Adipocyte (in vitro differentiated cells): Measurements from ENCODE around the gene ELMO1.

Experiments
- DNase-seq: peaks from one replicate; pipeline ENCODE4 v3.0.0-alpha.2; 2015; ENCODE audit warnings: low read depth
- H3K27me3 ChIP-seq: replicated peaks from 2 replicates; pipeline ENCODE4 v1.7.0; 2013; ENCODE audit warnings: mild to moderate bottlenecking, low read length, moderate library complexity; ENCODE audit not compliant: control insufficient read depth, insufficient read depth
- H3K36me3 ChIP-seq: 2 replicates; pipeline ENCODE4 v1.7.0; 2013; ENCODE audit warnings: low read length, mild to moderate bottlenecking, moderate library complexity; ENCODE audit not compliant: control insufficient read depth, insufficient read depth, severe bottlenecking
- H3K4me1 ChIP-seq: 2 replicates; pipeline ENCODE4 v1.7.0; 2013; ENCODE audit warnings: mild to moderate bottlenecking, low read length, moderate library complexity; ENCODE audit not compliant: control insufficient read depth, insufficient read depth
- H3K4me3 ChIP-seq: 2 replicates; pipeline ENCODE4 v1.7.0; 2013; ENCODE audit warnings: mild to moderate bottlenecking, low read length, moderate library complexity
- H3K9ac ChIP-seq: 2 replicates; pipeline ENCODE4 v1.7.0; 2013; ENCODE audit warnings: mild to moderate bottlenecking, low read length, moderate library complexity
- H3K9me3 ChIP-seq: 2 replicates; pipeline ENCODE4 v1.7.0; 2013; ENCODE audit warnings: mild to moderate bottlenecking, low read length, moderate library complexity; ENCODE audit not compliant: control insufficient read depth

ELMO1 gene

GRCh38 chr7:37429435-37429791 lies 19.3 kb downstream of the ELMO1 start:
- H3K9ac ChIP-seq: no peak overlapping the region
- H3K4me1 ChIP-seq: no peaks in the 10 kb centered on the region
- H3K9me3 ChIP-seq: no peaks in the 10 kb centered on the region
- no peak for DNase-seq
- no peaks in the 10 kb centered on the region for H3K36me3 ChIP-seq
- peaks cover 5% of the 10 kb centered on the region for H3K27me3 ChIP-seq
- no peak overlapping the region for H3K4me3 ChIP-seq

- H3K4me3 ChIP-seq: no peak overlapping the region
- peaks cover 5% of the 10 kb centered on the region for H3K27me3 ChIP-seq
- no peak overlapping the region for H3K9ac ChIP-seq
- no peaks in the 10 kb centered on the region for H3K4me1 ChIP-seq
- no peaks in the 10 kb centered on the region for H3K9me3 ChIP-seq
- no peaks in the 10 kb centered on the region for H3K36me3 ChIP-seq
- DNase-seq: no peak
Observed at GRCh38 chr7:37428681-37429434, 19.8 kb downstream of the ELMO1 start.

- H3K4me3 ChIP-seq: no peak overlapping the region
- H3K4me1 ChIP-seq: peaks cover 5% of the 10 kb centered on the region
- H3K36me3 ChIP-seq: no peaks in the 10 kb centered on the region
- DNase-seq: no peak
- H3K9me3 ChIP-seq: no peaks in the 10 kb centered on the region
- H3K9ac ChIP-seq: no peak overlapping the region
- H3K27me3 ChIP-seq: peaks cover 4% of the 10 kb centered on the region
Observed at GRCh38 chr7:37427276-37427940, 21.3 kb downstream of the ELMO1 start.

- peaks cover 22% of the 10 kb centered on the region for H3K4me1 ChIP-seq
- no peaks in the 10 kb centered on the region for H3K36me3 ChIP-seq
- H3K27me3 ChIP-seq: peaks cover 6% of the 10 kb centered on the region
- no peaks in the 10 kb centered on the region for H3K9me3 ChIP-seq
- H3K9ac ChIP-seq: no peak overlapping the region
- H3K4me3 ChIP-seq: no peak overlapping the region
- DNase-seq: no peak
Observed at GRCh38 chr7:37425498-37425897, 23.2 kb downstream of the ELMO1 start.

- Histone ChIP-seq H3K4me1 (peaks cover 22% of the 10 kb centered on the region), H3K27me3 (peaks cover 11% of the 10 kb centered on the region), H3K9ac (no peak overlapping the region), H3K9me3 (no peaks in the 10 kb centered on the region), H3K4me3 (no peak overlapping the region), H3K36me3 (no peaks in the 10 kb centered on the region)
- DNase-seq: no peak
Observed at GRCh38 chr7:37424995-37425394, 23.7 kb downstream of the ELMO1 start.

GRCh38 chr7:37424521-37424920 lies 24.1 kb downstream of the ELMO1 start:
- peaks cover 22% of the 10 kb centered on the region for H3K4me1 ChIP-seq
- no peaks in the 10 kb centered on the region for H3K36me3 ChIP-seq
- no peaks in the 10 kb centered on the region for H3K9me3 ChIP-seq
- H3K27me3 ChIP-seq: peaks cover 16% of the 10 kb centered on the region
- no peak overlapping the region for H3K4me3 ChIP-seq
- no peak overlapping the region for H3K9ac ChIP-seq
- no peak for DNase-seq

GRCh38 chr7:37421861-37422500 lies 26.7 kb downstream of the ELMO1 start:
- Histone ChIP-seq H3K9me3 (no peaks in the 10 kb centered on the region), H3K9ac (no peak overlapping the region), H3K4me1 (peaks cover 22% of the 10 kb centered on the region), H3K27me3 (peaks cover 19% of the 10 kb centered on the region), H3K36me3 (no peaks in the 10 kb centered on the region), H3K4me3 (peak overlapping the region; percentile 26)
- DNase-seq: peak; percentile 12

GRCh38 chr7:37420946-37421695 lies 27.5 kb downstream of the ELMO1 start:
- no peak for DNase-seq
- H3K4me1 ChIP-seq: peaks cover 22% of the 10 kb centered on the region
- no peak overlapping the region for H3K9ac ChIP-seq
- H3K36me3 ChIP-seq: no peaks in the 10 kb centered on the region
- H3K27me3 ChIP-seq: peaks cover 19% of the 10 kb centered on the region
- no peaks in the 10 kb centered on the region for H3K9me3 ChIP-seq
- peak overlapping the region; percentile 26 for H3K4me3 ChIP-seq

GRCh38 chr7:37419496-37419895 lies 29.2 kb downstream of the ELMO1 start:
- no peak for DNase-seq
- Histone ChIP-seq H3K9ac (no peak overlapping the region), H3K27me3 (peaks cover 19% of the 10 kb centered on the region), H3K4me3 (no peak overlapping the region), H3K36me3 (no peaks in the 10 kb centered on the region), H3K4me1 (peaks cover 22% of the 10 kb centered on the region), H3K9me3 (no peaks in the 10 kb centered on the region)

GRCh38 chr7:37418381-37418780 lies 30.3 kb downstream of the ELMO1 start:
- Histone ChIP-seq H3K9ac (no peak overlapping the region), H3K9me3 (no peaks in the 10 kb centered on the region), H3K36me3 (no peaks in the 10 kb centered on the region), H3K4me1 (peaks cover 22% of the 10 kb centered on the region), H3K27me3 (peaks cover 14% of the 10 kb centered on the region), H3K4me3 (no peak overlapping the region)
- DNase-seq: no peak

- Histone ChIP-seq H3K4me3 (no peak overlapping the region), H3K27me3 (peaks cover 14% of the 10 kb centered on the region), H3K36me3 (no peaks in the 10 kb centered on the region), H3K9me3 (peaks cover 8% of the 10 kb centered on the region), H3K4me1 (peaks cover 13% of the 10 kb centered on the region), H3K9ac (no peak overlapping the region)
- no peak for DNase-seq
Observed at GRCh38 chr7:37417107-37417474, 31.6 kb downstream of the ELMO1 start.
